Breast epithelium (tissue), 3 donors: ENCODE measurements around the gene TUNAR.

Experiments used
- CTCF ChIP-seq, 3 donors: fragments of 450-650 bp; IDR thresholded peaks; one replicate each; pipeline ENCODE4 v1.5.1; 2016 to 2017; ENCODE audit warnings: antibody characterized with exemption in 3 of 3, mild to moderate bottlenecking in 3 of 3, moderate library complexity in 3 of 3
- POLR2AphosphoS5 ChIP-seq, 3 donors: sonication (generic); formaldehyde crosslinking; IDR thresholded peaks; one replicate each; pipeline ENCODE4 v1.6.1; 2017; ENCODE audit warnings: antibody characterized with exemption in 3 of 3

GRCh38 chr14:95959317-95959716, 82.7 kb downstream of the TUNAR start:
- TF ChIP-seq CTCF (IDR thresholded peaks at IDR 0.05) = no peak
- no peak for TF ChIP-seq POLR2AphosphoS5 (IDR thresholded peaks at IDR 0.05)
